ENCODE measurements around the gene PREP. TPM values are rescaled to one million over a fixed set of nuclear protein-coding genes. Genes with fewer than 3 reads are reported as not detected.

Gene PREP
- total RNA-seq, 3 donors from 2014 or later, result 46.7 to 48.9 (median 47.5) TPM

GRCh38 chr6:105320765-105321164, 82.1 kb downstream of the PREP start:
- Mint-ChIP-seq H3K9me3 (no peaks in the 10 kb centered on the region), H3K4me3 (no peak overlapping the region), H3K27me3 (ENCODE audit: low read depth) (no peaks in the 10 kb centered on the region), H3K4me1 (ENCODE audit: low read depth) (no peaks in the 10 kb centered on the region), H3K36me3 (ENCODE audit: insufficient read depth) (peaks cover 47% of the 10 kb centered on the region)
- ATAC-seq, result no peak
- no peak for DNase-seq

- H3K9me3 Mint-ChIP-seq, result no peaks in the 10 kb centered on the region
- no peak overlapping the region for H3K4me3 Mint-ChIP-seq
Observed at GRCh38 chr6:105320271-105320670, 82.6 kb downstream of the PREP start.

GRCh38 chr6:105319331-105319730, 83.6 kb downstream of the PREP start:
- ATAC-seq (no peak), DNase-seq (no peak)
- H3K36me3 Mint-ChIP-seq (ENCODE audit: insufficient read depth), result peaks cover 44% of the 10 kb centered on the region
- H3K27me3 Mint-ChIP-seq (ENCODE audit: low read depth), result no peaks in the 10 kb centered on the region
- H3K9me3 Mint-ChIP-seq, result no peaks in the 10 kb centered on the region
- no peaks in the 10 kb centered on the region for H3K4me1 Mint-ChIP-seq (ENCODE audit: low read depth)
- no peak overlapping the region for H3K4me3 Mint-ChIP-seq

More at GRCh38 chr6:105320271-105320670, 82.6 kb downstream of the PREP start:
- Mint-ChIP-seq H3K36me3 (ENCODE audit: insufficient read depth) (peaks cover 45% of the 10 kb centered on the region), H3K27me3 (ENCODE audit: low read depth) (no peaks in the 10 kb centered on the region), H3K4me1 (ENCODE audit: low read depth) (no peaks in the 10 kb centered on the region)
- DNase-seq, result no peak
- ATAC-seq, result no peak

- H3K27me3 Mint-ChIP-seq (ENCODE audit: low read depth), result no peaks in the 10 kb centered on the region
- ATAC-seq, result no peak
- peaks cover 47% of the 10 kb centered on the region for H3K36me3 Mint-ChIP-seq (ENCODE audit: insufficient read depth)
- H3K4me3 Mint-ChIP-seq, result no peak overlapping the region
- no peaks in the 10 kb centered on the region for H3K9me3 Mint-ChIP-seq
- DNase-seq, result no peak
- no peaks in the 10 kb centered on the region for H3K4me1 Mint-ChIP-seq (ENCODE audit: low read depth)
Observed at GRCh38 chr6:105318660-105319059, 84.2 kb downstream of the PREP start.

GRCh38 chr6:105317607-105318533, 85.0 kb downstream of the PREP start:
- Mint-ChIP-seq H3K27me3 (ENCODE audit: low read depth) (no peaks in the 10 kb centered on the region), H3K4me3 (no peak overlapping the region), H3K9me3 (no peaks in the 10 kb centered on the region), H3K36me3 (ENCODE audit: insufficient read depth) (peaks cover 45% of the 10 kb centered on the region), H3K4me1 (ENCODE audit: low read depth) (no peaks in the 10 kb centered on the region)
- ATAC-seq (no peak), DNase-seq (no peak)

- Mint-ChIP-seq H3K4me1 (ENCODE audit: low read depth) (no peaks in the 10 kb centered on the region), H3K4me3 (no peak overlapping the region), H3K9me3 (no peaks in the 10 kb centered on the region), H3K36me3 (ENCODE audit: insufficient read depth) (peaks cover 37% of the 10 kb centered on the region), H3K27me3 (ENCODE audit: low read depth) (no peaks in the 10 kb centered on the region)
- no peak for DNase-seq
- no peak for ATAC-seq
Observed at GRCh38 chr6:105313211-105313610, 89.7 kb downstream of the PREP start.

GRCh38 chr6:105310947-105311346, 91.9 kb downstream of the PREP start:
- no peaks in the 10 kb centered on the region for H3K27me3 Mint-ChIP-seq (ENCODE audit: low read depth)
- no peak overlapping the region for H3K4me3 Mint-ChIP-seq
- peaks cover 34% of the 10 kb centered on the region for H3K36me3 Mint-ChIP-seq (ENCODE audit: insufficient read depth)
- no peak for ATAC-seq
- no peak for DNase-seq
- H3K4me1 Mint-ChIP-seq (ENCODE audit: low read depth), result no peaks in the 10 kb centered on the region
- no peaks in the 10 kb centered on the region for H3K9me3 Mint-ChIP-seq

GRCh38 chr6:105310371-105310770, 92.5 kb downstream of the PREP start:
- Mint-ChIP-seq H3K27me3 (ENCODE audit: low read depth) (no peaks in the 10 kb centered on the region), H3K36me3 (ENCODE audit: insufficient read depth) (peaks cover 30% of the 10 kb centered on the region), H3K4me3 (no peak overlapping the region), H3K4me1 (ENCODE audit: low read depth) (no peaks in the 10 kb centered on the region), H3K9me3 (no peaks in the 10 kb centered on the region)
- DNase-seq (no peak), ATAC-seq (no peak)

GRCh38 chr6:105308840-105309239, 94.0 kb downstream of the PREP start:
- peaks cover 21% of the 10 kb centered on the region for H3K36me3 Mint-ChIP-seq (ENCODE audit: insufficient read depth)
- H3K27me3 Mint-ChIP-seq (ENCODE audit: low read depth), result no peaks in the 10 kb centered on the region
- H3K4me1 Mint-ChIP-seq (ENCODE audit: low read depth), result no peaks in the 10 kb centered on the region
- H3K4me3 Mint-ChIP-seq, result no peak overlapping the region
- ATAC-seq (no peak), DNase-seq (no peak)
- H3K9me3 Mint-ChIP-seq, result no peaks in the 10 kb centered on the region

- no peaks in the 10 kb centered on the region for H3K9me3 Mint-ChIP-seq
- no peak for DNase-seq
- H3K4me3 Mint-ChIP-seq, result no peak overlapping the region
- H3K27me3 Mint-ChIP-seq (ENCODE audit: low read depth), result no peaks in the 10 kb centered on the region
- no peaks in the 10 kb centered on the region for H3K4me1 Mint-ChIP-seq (ENCODE audit: low read depth)
- no peak for ATAC-seq
- H3K36me3 Mint-ChIP-seq (ENCODE audit: insufficient read depth), result peaks cover 34% of the 10 kb centered on the region
Observed at GRCh38 chr6:105305521-105305920, 97.4 kb downstream of the PREP start.

GRCh38 chr6:105304825-105305224, 98.1 kb downstream of the PREP start:
- Mint-ChIP-seq H3K36me3 (ENCODE audit: insufficient read depth) (peaks cover 34% of the 10 kb centered on the region), H3K4me1 (ENCODE audit: low read depth) (no peaks in the 10 kb centered on the region), H3K4me3 (no peak overlapping the region), H3K27me3 (ENCODE audit: low read depth) (no peaks in the 10 kb centered on the region), H3K9me3 (no peaks in the 10 kb centered on the region)
- ATAC-seq (no peak), DNase-seq (no peak)

GRCh38 chr6:105304366-105304765, 98.5 kb downstream of the PREP start:
- Mint-ChIP-seq H3K4me3 (no peak overlapping the region), H3K27me3 (ENCODE audit: low read depth) (no peaks in the 10 kb centered on the region), H3K9me3 (no peaks in the 10 kb centered on the region), H3K36me3 (ENCODE audit: insufficient read depth) (peaks cover 34% of the 10 kb centered on the region), H3K4me1 (ENCODE audit: low read depth) (no peaks in the 10 kb centered on the region)
- DNase-seq (no peak), ATAC-seq (no peak)

GRCh38 chr6:105302617-105303128, 100.2 kb downstream of the PREP start:
- Mint-ChIP-seq H3K9me3 (no peaks in the 10 kb centered on the region), H3K4me3 (no peak overlapping the region), H3K36me3 (ENCODE audit: insufficient read depth) (peaks cover 35% of the 10 kb centered on the region), H3K4me1 (ENCODE audit: low read depth) (no peaks in the 10 kb centered on the region), H3K27me3 (ENCODE audit: low read depth) (no peaks in the 10 kb centered on the region)
- no peak for ATAC-seq
- DNase-seq, result no peak

- H3K36me3 Mint-ChIP-seq (ENCODE audit: insufficient read depth), result peaks cover 34% of the 10 kb centered on the region
- H3K27me3 Mint-ChIP-seq (ENCODE audit: low read depth), result no peaks in the 10 kb centered on the region
- H3K9me3 Mint-ChIP-seq, result no peaks in the 10 kb centered on the region
- H3K4me1 Mint-ChIP-seq (ENCODE audit: low read depth), result no peaks in the 10 kb centered on the region
- DNase-seq (no peak), ATAC-seq (no peak)
- H3K4me3 Mint-ChIP-seq, result no peak overlapping the region
Observed at GRCh38 chr6:105301756-105302616, 100.9 kb downstream of the PREP start.

Data from activated T-cell treated with anti-CD3 and anti-CD28 coated beads, Interleukin-2, amount 50 U/mL, for 4 hours (primary cell).